GM11168 (cell line): ENCODE measurements around the gene S100B.
"Not testable (repeated sequence)": the region's sequence is repeated elsewhere in the genome, so short reads cannot be mapped to it uniquely, and the experiment has no call there.

Experiments used
- in situ Hi-C: fragments of 300-500 bp; cut with MboI; formaldehyde crosslinking; loops from one replicate; pipeline ENCODE4 v1.12.0; 2022; ENCODE audit warnings: low sequenced_read_pairs; ENCODE audit not compliant: unreplicated experiment

The S100B gene

GRCh38 chr21:46630915-46631314, 26.0 kb upstream of the S100B start:
- in situ Hi-C loops: not testable (repeated sequence)

- in situ Hi-C loops: no loop called here
Observed at GRCh38 chr21:46628868-46629267, 24.0 kb upstream of the S100B start.

- in situ Hi-C loops: no loop called here
Observed at GRCh38 chr21:46627726-46628125, 22.8 kb upstream of the S100B start.

- in situ Hi-C loops: no loop called here
Observed at GRCh38 chr21:46626975-46627501, 22.2 kb upstream of the S100B start.

GRCh38 chr21:46626536-46626935, 21.7 kb upstream of the S100B start:
- in situ Hi-C loops: no loop called here

- in situ Hi-C loops: no loop called here
Observed at GRCh38 chr21:46625759-46626158, 20.9 kb upstream of the S100B start.

- in situ Hi-C loops: no loop called here
Observed at GRCh38 chr21:46624050-46624449, 19.2 kb upstream of the S100B start.

GRCh38 chr21:46622226-46622625, 17.3 kb upstream of the S100B start:
- in situ Hi-C loops: no loop called here

GRCh38 chr21:46621457-46622182, 16.7 kb upstream of the S100B start:
- in situ Hi-C loops: no loop called here

GRCh38 chr21:46620846-46621245, 16.0 kb upstream of the S100B start:
- in situ Hi-C loops: no loop called here

GRCh38 chr21:46619846-46620245, 15.0 kb upstream of the S100B start:
- in situ Hi-C loops: no loop called here

- in situ Hi-C loops: no loop called here
Observed at GRCh38 chr21:46618738-46619379, 14.0 kb upstream of the S100B start.

- in situ Hi-C loops: no loop called here
Observed at GRCh38 chr21:46617267-46618051, 12.6 kb upstream of the S100B start.

- in situ Hi-C loops: no loop called here
Observed at GRCh38 chr21:46616656-46617055, 11.8 kb upstream of the S100B start.

- in situ Hi-C loops: no loop called here
Observed at GRCh38 chr21:46616050-46616449, 11.2 kb upstream of the S100B start.

- in situ Hi-C loops: no loop called here
Observed at GRCh38 chr21:46613391-46613790, 8.5 kb upstream of the S100B start.

GRCh38 chr21:46610018-46610701, 5.3 kb upstream of the S100B start:
- in situ Hi-C loops: no loop called here

GRCh38 chr21:46608672-46609111, 3.8 kb upstream of the S100B start:
- in situ Hi-C loops: no loop called here

- in situ Hi-C loops: no loop called here
Observed at GRCh38 chr21:46607636-46608035, 2.8 kb upstream of the S100B start.

GRCh38 chr21:46606427-46606813, 1.5 kb upstream of the S100B start:
- in situ Hi-C loops: no loop called here
